ENCODE results near the gene ELAC1. TPM values are rescaled to one million over a fixed set of nuclear protein-coding genes. Genes with fewer than 3 reads are reported as not detected.

The ELAC1 gene
- total and polyA plus RNA-seq, 2 of the 8 experiments (the other 6 are each of a cell fraction or from before 2014, with no cell fraction given) = 2.3 to 3.4 TPM

DNA sequence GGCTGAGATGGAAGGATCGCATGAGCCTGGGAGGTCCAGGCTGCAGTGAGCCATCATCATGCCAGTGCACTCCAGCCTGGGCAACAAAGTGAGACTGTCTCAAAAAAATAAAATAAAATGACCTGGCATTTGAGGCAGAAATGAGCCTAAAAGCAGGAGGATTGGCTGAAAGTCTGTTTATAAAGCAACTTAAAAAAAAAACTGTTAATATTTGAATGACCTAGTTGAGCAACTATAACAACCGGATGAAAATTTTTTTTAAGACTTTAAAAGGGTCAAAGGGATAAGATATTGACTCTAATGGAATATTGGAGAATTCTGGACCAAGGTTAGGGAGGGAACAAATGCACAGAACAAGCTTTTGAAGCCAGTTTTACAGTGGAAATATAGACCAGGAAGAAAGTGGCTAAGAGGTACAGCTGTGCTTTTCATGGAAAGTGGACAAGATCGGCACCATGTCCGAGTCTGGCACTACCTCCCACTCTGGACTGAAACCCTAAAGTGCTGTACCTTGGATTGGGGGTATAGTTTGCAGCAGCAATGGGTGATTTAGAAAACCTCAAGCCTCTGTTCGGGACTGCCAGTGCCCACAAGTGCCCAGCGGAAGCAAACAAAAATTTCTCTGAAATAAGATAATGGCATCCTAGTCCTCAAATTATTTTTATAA is 33.2 kb upstream of the ELAC1 start:
- H2BK12ac ChIP-seq (ENCODE audit: low read depth, low read length) = no peak overlapping the region
- no peak overlapping the region for H2BK20ac ChIP-seq (ENCODE audit: low read length)
- DNase-seq (ENCODE audit: low read depth in 1 of 2, low spot score in 2 of 2) (no peak), FAIRE-seq (no peak)
- H3K4ac ChIP-seq (replicated peaks; ENCODE audit: insufficient read length, low read depth, low read length) = no peak overlapping the region
- no peak overlapping the region for H2BK120ac ChIP-seq (replicated peaks; ENCODE audit: low read depth, low read length)
- ChIA-PET CTCF (ENCODE audit: partially characterized antibody) (interaction anchor here (0.7 kb wide), 1 partner anchor 95 kb away, joined by 3 read pairs; the partner anchor contains the start of gene SMAD4), POLR2A (ENCODE audit: partially characterized antibody) (no interaction called here)
- H3K14ac ChIP-seq (ENCODE audit: insufficient read length) = no peak overlapping the region
- no peak overlapping the region for H3K9ac ChIP-seq (replicated peaks in 1 of 4; ENCODE audit: extremely low read depth in 1 of 4, low read depth in 3 of 4, low read length in 3 of 4)
- H2AK5ac ChIP-seq (ENCODE audit: low read depth, low read length) = no peak overlapping the region
- no peaks in the 10 kb centered on the region for H3K79me2 ChIP-seq (ENCODE audit: control insufficient read depth in 1 of 2, insufficient read depth in 2 of 2, low read length in 2 of 2)
- H4K20me1 ChIP-seq (replicated peaks in 1 of 2; ENCODE audit: control insufficient read depth in 1 of 2, insufficient read depth in 2 of 2, low read length in 2 of 2) = no peaks in the 10 kb centered on the region
- no peaks in the 10 kb centered on the region for H3K9me3 ChIP-seq (ENCODE audit: insufficient read depth in 2 of 2, low read depth in 1 of 2, low read length in 1 of 2)
- H3K4me2 ChIP-seq (ENCODE audit: insufficient read depth in 1 of 2, low read depth in 2 of 2, low read length in 2 of 2) = no peak overlapping the region
- no peaks in the 10 kb centered on the region for H3K23me2 ChIP-seq (ENCODE audit: low read depth, low read length)
- 95% methylated on average over 6 of the region's 6 CpGs; no CpG with 5 or more reads in 1 of the 2 experiments for WGBS, 2 experiments (ENCODE audit: extremely low coverage in 1 of 2, insufficient coverage in 1 of 2, insufficient read length in 1 of 2, insufficient replicate concordance in 2 of 2, low coverage in 1 of 2, low lambda C conversion rate in 2 of 2, missing lambda C conversion rate in 1 of 2)
- H2BK15ac ChIP-seq (ENCODE audit: low read length) = no peak overlapping the region
- H3K23ac ChIP-seq (ENCODE audit: insufficient read length) = no peak overlapping the region
- no peak overlapping the region for H4K91ac ChIP-seq (replicated peaks; ENCODE audit: insufficient read length, low read length)
- no peak overlapping the region for H3K4me3 ChIP-seq (ENCODE audit: extremely low read depth in 1 of 4, insufficient read depth in 2 of 4, low read depth in 3 of 4, low read length in 4 of 4)
- H4K5ac ChIP-seq (ENCODE audit: insufficient read length, low read depth, low read length) = no peak overlapping the region
- no peak overlapping the region for H4K8ac ChIP-seq (ENCODE audit: extremely low read depth, insufficient read depth, low read length)
- H3K4me1 ChIP-seq (replicated peaks in 1 of 4; ENCODE audit: control insufficient read depth in 3 of 4, insufficient read depth in 4 of 4, low read length in 3 of 4) = no peaks in the 10 kb centered on the region
- H2AFZ ChIP-seq (ENCODE audit: low read length) = no peak overlapping the region
- H3K56ac ChIP-seq (replicated peaks; ENCODE audit: insufficient read length, low read depth, low read length) = no peak overlapping the region
- H3K79me1 ChIP-seq (ENCODE audit: low read depth, low read length) = no peaks in the 10 kb centered on the region
- no peak overlapping the region for H3K27ac ChIP-seq (ENCODE audit: low read depth, low read length)
- no peaks in the 10 kb centered on the region for H3K27me3 ChIP-seq (replicated peaks in 1 of 4; ENCODE audit: control insufficient read depth in 3 of 4, extremely low read depth in 1 of 4, insufficient read depth in 3 of 4, low read length in 3 of 4)
- H3K18ac ChIP-seq (ENCODE audit: extremely low read depth, low read length) = no peak overlapping the region
- no peak overlapping the region for H2BK5ac ChIP-seq (ENCODE audit: low read depth, low read length)
- peaks cover 0 to 10% (median 1%) of the 10 kb centered on the region in 4 experiments; a peak in 3 of 8 replicates for H3K36me3 ChIP-seq (ENCODE audit: control insufficient read depth in 2 of 4, insufficient read depth in 4 of 4, low read length in 3 of 4)
- no peak for TF ChIP-seq KDM1A (IDR thresholded peaks at IDR 0.05; ENCODE audit: borderline replicate concordance, low read length)
- no peak for TF ChIP-seq SP4 (IDR thresholded peaks at IDR 0.05; ENCODE audit: low read length)
- TF ChIP-seq TEAD4 (IDR thresholded peaks at IDR 0.05; ENCODE audit: low read depth, low read length) = no peak
- TF ChIP-seq SP1 (IDR thresholded peaks at IDR 0.05; ENCODE audit: low read depth, low read length) = no peak
- TF ChIP-seq ASH2L (IDR thresholded peaks at IDR 0.05; ENCODE audit: low read length) = no peak
- no peak for TF ChIP-seq CTBP2 (IDR thresholded peaks at IDR 0.05; ENCODE audit: borderline replicate concordance, insufficient read depth, insufficient read length, low read length)
- TF ChIP-seq, protein P1, sequence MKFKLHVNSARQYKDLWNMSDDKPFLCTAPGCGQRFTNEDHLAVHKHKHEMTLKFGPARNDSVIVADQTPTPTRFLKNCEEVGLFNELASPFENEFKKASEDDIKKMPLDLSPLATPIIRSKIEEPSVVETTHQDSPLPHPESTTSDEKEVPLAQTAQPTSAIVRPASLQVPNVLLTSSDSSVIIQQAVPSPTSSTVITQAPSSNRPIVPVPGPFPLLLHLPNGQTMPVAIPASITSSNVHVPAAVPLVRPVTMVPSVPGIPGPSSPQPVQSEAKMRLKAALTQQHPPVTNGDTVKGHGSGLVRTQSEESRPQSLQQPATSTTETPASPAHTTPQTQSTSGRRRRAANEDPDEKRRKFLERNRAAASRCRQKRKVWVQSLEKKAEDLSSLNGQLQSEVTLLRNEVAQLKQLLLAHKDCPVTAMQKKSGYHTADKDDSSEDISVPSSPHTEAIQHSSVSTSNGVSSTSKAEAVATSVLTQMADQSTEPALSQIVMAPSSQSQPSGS (IDR thresholded peaks at IDR 0.05; ENCODE audit: low read length) = no peak

Measured in H1 (cell line).